ENCODE results near the gene KCNMA1. TPM values are rescaled to one million over a fixed set of nuclear protein-coding genes. Genes with fewer than 3 reads are reported as not detected.

KCNMA1 gene
- total RNA-seq, 2 donors from 2014 or later, result 5.9 to 9.3 TPM

DNA sequence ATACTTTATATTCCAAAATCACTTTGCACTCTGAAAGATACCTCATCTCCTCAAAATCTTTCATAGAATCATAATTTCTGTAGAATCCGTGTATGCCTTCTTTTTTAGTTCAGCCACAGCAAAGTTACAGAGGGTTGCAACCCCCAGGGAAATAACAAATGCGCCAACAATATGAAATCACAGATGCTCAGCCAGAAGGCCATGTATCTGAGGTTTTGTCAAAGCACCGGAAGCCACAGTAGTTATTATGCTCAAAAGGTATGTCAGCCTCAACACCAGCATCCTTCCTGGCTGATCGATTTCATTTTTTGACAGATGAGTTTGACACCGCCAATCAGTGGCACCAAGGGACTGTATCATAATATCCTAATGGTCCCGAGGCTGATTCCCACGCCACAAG lies 204.1 kb downstream of the KCNMA1 start:
- H3K36me3 ChIP-seq (replicated peaks in 1 of 2; ENCODE audit: insufficient read depth in 1 of 2, low read depth in 2 of 2), result no peaks in the 10 kb centered on the region
- intact Hi-C loops (cut with DNase I), result no loop called here
- H3K27me3 ChIP-seq, result no peaks in the 10 kb centered on the region
- H3K4me3 ChIP-seq, result no peak overlapping the region
- ATAC-seq, result no peak
- TF ChIP-seq CTCF (IDR thresholded peaks at IDR 0.05) (no peak), POLR2A (IDR thresholded peaks at IDR 0.05) (no peak)
- WGBS, 2 donors, result 92 to 94% methylated on average over 7 of the region's 7 CpGs
- H3K27ac ChIP-seq, result no peak overlapping the region
- peaks cover 20% of the 10 kb centered on the region for H3K4me1 ChIP-seq
- DNase-seq, result no peak
- H3K9me3 ChIP-seq, result no peaks in the 10 kb centered on the region

DNA sequence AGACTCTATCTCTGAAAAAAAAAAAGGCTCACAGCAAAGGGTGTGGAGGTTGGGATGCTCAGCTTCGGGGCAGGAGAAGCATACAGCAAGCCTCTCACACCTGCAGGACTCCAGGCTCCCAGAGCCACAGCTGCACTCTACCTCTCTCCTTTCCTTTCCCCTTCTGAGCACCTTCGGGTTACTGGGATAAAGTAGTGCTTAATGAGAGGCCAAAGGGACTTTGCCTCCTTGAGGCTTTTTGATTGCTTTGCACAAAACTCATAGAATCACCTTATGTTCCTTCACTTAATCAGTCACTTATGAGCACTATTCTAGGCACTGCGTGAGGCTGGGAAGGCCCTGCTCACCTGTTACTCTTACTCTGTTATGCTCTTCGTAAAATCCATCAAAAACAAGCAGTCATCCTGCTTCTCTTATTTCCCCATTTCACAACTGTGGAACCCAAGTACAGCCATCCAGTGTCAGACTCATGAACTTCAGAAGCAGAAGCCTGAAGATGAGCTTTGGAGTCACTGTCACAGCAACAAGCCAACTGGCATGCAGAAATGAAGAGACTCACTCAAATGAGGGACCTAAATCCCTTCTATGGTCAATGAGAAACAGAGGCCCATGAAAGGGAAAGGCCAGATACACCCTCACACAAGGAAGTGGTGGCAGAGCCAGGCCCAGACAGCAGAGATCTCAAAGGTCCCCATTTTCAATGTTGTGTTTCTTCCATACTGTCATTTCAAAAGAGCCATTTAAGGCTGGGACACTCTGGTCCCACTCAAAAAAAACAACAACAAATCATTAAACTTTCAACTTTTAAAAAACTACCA lies 205.4 kb downstream of the KCNMA1 start:
- no peak overlapping the region for H3K4me3 ChIP-seq
- 86 to 87% methylated on average over 4 of the region's 4 CpGs for WGBS, 2 donors
- H3K9me3 ChIP-seq, result no peaks in the 10 kb centered on the region
- H3K4me1 ChIP-seq, result peaks cover 25% of the 10 kb centered on the region
- H3K36me3 ChIP-seq (replicated peaks in 1 of 2; ENCODE audit: insufficient read depth in 1 of 2, low read depth in 2 of 2), result no peaks in the 10 kb centered on the region
- intact Hi-C loops (cut with DNase I), result no loop called here
- H3K27ac ChIP-seq, result no peak overlapping the region
- ATAC-seq (no peak), DNase-seq (no peak)
- no peak for TF ChIP-seq CTCF (IDR thresholded peaks at IDR 0.05)
- TF ChIP-seq POLR2A (IDR thresholded peaks at IDR 0.05), result no peak
- no peaks in the 10 kb centered on the region for H3K27me3 ChIP-seq

DNA sequence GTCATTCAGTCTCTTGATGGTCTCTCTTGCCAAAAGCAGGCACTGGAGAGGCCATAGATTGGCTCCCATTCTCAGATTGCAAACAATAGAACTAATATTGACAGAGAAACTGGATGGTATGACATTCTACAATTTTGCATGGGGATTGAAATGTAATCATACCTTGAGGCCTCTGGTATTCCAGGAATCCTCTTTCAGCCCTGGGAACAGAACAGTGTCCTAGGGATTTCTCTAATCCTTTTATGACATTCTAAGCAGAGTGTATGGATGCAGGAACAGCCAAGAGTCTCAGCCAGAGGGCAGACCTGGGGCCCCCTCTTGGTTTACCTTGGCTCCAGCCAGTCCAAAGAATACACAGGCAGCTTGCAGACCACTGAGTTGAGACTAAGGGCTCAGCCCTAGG lies 206.4 kb downstream of the KCNMA1 start:
- DNase-seq, result no peak
- Histone ChIP-seq H3K4me1 (peaks cover 33% of the 10 kb centered on the region), H3K36me3 (replicated peaks in 1 of 2; ENCODE audit: insufficient read depth in 1 of 2, low read depth in 2 of 2) (no peaks in the 10 kb centered on the region), H3K4me3 (no peak overlapping the region), H3K9me3 (no peaks in the 10 kb centered on the region), H3K27me3 (no peaks in the 10 kb centered on the region), H3K27ac (no peak overlapping the region)
- TF ChIP-seq CTCF (IDR thresholded peaks at IDR 0.05) (peak in 2 of 7 experiments; percentile 11 to 15), POLR2A (IDR thresholded peaks at IDR 0.05) (no peak)
- peak; percentile 64 for ATAC-seq
- intact Hi-C loops (cut with DNase I), result no loop called here

DNA sequence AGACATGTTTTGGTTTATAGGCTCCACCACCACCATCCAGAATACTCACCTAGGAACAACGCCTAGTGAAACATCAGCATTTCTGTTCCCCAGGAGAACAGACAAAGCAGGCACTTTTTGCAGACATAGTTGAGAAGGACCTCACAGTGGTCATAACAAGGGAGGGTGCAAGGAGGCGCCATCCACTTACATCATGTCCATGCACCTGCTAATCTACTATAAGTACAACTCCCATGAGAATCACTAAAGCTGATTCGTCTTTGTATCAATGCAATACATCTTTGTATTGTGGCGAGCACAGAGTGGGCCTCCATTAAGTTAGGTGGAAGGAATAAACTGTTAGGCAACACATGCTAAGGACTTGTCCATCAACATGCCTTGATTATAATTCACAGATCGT lies 207.1 kb downstream of the KCNMA1 start:
- H3K36me3 ChIP-seq (replicated peaks in 1 of 2; ENCODE audit: insufficient read depth in 1 of 2, low read depth in 2 of 2), result no peaks in the 10 kb centered on the region
- 85% methylated on average over 5 of the region's 5 CpGs for WGBS, 2 donors
- no peaks in the 10 kb centered on the region for H3K9me3 ChIP-seq
- no peak overlapping the region for H3K4me3 ChIP-seq
- H3K27me3 ChIP-seq, result no peaks in the 10 kb centered on the region
- intact Hi-C loops (cut with DNase I), result no loop called here
- H3K4me1 ChIP-seq, result peaks cover 39% of the 10 kb centered on the region
- ATAC-seq, result no peak
- DNase-seq, result no peak
- H3K27ac ChIP-seq, result no peak overlapping the region
- TF ChIP-seq POLR2A (IDR thresholded peaks at IDR 0.05) (no peak), CTCF (IDR thresholded peaks at IDR 0.05) (no peak)
